ENCODE results near the gene GTPBP10. TPM values are rescaled to one million over a fixed set of nuclear protein-coding genes. Genes with fewer than 3 reads are reported as not detected.
"Not testable (repeated sequence)": the region's sequence is repeated elsewhere in the genome, so short reads cannot be mapped to it uniquely, and the experiment has no call there.

The GTPBP10 gene
- polyA plus RNA-seq, 4 donors: 5.4 to 21.6 (median 11.1) TPM

DNA sequence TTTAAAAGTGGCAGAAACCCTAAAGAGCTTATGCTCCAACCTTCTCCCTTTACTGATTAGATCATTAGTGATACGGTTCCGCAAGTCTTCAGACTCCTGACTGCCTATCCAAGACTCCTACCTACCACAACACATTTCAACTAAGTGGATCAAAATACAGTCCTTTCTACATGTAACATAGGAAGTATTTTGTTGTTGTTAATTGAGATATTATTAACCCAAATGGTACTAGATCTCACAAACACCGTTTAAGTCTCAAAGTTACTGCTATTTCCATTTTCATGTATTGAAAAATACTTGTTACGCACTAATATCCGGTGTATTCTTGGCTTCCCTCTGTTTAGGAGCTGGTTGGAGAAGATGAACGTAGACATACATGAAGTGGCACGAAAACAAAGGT is 26.5 kb upstream of the GTPBP10 start:
- 84 to 90% (median 87%) methylated on average over 7 of the region's 7 CpGs for WGBS, 3 donors
- Histone ChIP-seq H3K27ac (ENCODE audit: low read depth in 1 of 3, low read length in 2 of 3) (no peak overlapping the region), H3K36me3 (ENCODE audit: control insufficient read depth in 3 of 3, insufficient read depth in 2 of 3, low read depth in 1 of 3, low read length in 3 of 3) (no peaks in the 10 kb centered on the region), H3K27me3 (ENCODE audit: control insufficient read depth in 3 of 3, insufficient read depth in 3 of 3, low read length in 3 of 3) (peaks cover 7 to 32% (median 19%) of the 10 kb centered on the region in 3 donors), H3K4me1 (ENCODE audit: control insufficient read depth in 3 of 3, insufficient read depth in 2 of 3, low read depth in 1 of 3, low read length in 2 of 3) (peaks cover 0 to 3% (median 0%) of the 10 kb centered on the region in 3 donors), H3K4me3 (ENCODE audit: low read depth in 1 of 3, low read length in 3 of 3) (no peak overlapping the region), H3K9me3 (ENCODE audit: control insufficient read depth in 2 of 2, insufficient read depth in 1 of 2, low read depth in 1 of 2, low read length in 1 of 2) (no peaks in the 10 kb centered on the region)
- FAIRE-seq: no peak
- no peak for DNase-seq

DNA sequence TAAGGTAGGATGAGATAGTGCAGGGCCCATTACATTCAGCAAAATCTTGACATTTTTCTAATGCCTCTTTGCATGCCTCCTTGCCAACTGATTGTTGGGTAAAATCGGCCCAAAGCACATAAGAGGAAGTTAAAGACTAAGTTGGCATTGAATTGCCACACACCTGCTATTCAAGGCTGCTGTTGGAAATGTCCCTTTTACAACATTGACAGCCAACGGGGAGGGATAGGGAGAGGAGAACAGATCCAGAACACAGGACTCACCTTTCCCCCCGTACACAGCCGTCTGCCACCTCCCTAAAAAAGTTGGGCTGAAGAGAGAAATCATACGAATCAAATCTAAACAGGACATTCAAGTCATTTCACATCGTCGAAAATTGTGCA is 26.1 kb upstream of the GTPBP10 start:
- Histone ChIP-seq H3K36me3 (ENCODE audit: control insufficient read depth in 3 of 3, insufficient read depth in 2 of 3, low read depth in 1 of 3, low read length in 3 of 3) (no peaks in the 10 kb centered on the region), H3K9me3 (ENCODE audit: control insufficient read depth in 2 of 2, insufficient read depth in 1 of 2, low read depth in 1 of 2, low read length in 1 of 2) (no peaks in the 10 kb centered on the region), H3K4me1 (ENCODE audit: control insufficient read depth in 3 of 3, insufficient read depth in 2 of 3, low read depth in 1 of 3, low read length in 2 of 3) (peaks cover 0 to 3% (median 0%) of the 10 kb centered on the region in 3 donors), H3K4me3 (ENCODE audit: low read depth in 1 of 3, low read length in 3 of 3) (no peak overlapping the region), H3K27ac (ENCODE audit: low read depth in 1 of 3, low read length in 2 of 3) (no peak overlapping the region), H3K27me3 (ENCODE audit: control insufficient read depth in 3 of 3, insufficient read depth in 3 of 3, low read length in 3 of 3) (peaks cover 7 to 32% (median 19%) of the 10 kb centered on the region in 3 donors)
- FAIRE-seq: no peak
- no peak for DNase-seq
- WGBS, 3 donors: 14 to 33% (median 28%) methylated on average over 7 of the region's 7 CpGs

DNA sequence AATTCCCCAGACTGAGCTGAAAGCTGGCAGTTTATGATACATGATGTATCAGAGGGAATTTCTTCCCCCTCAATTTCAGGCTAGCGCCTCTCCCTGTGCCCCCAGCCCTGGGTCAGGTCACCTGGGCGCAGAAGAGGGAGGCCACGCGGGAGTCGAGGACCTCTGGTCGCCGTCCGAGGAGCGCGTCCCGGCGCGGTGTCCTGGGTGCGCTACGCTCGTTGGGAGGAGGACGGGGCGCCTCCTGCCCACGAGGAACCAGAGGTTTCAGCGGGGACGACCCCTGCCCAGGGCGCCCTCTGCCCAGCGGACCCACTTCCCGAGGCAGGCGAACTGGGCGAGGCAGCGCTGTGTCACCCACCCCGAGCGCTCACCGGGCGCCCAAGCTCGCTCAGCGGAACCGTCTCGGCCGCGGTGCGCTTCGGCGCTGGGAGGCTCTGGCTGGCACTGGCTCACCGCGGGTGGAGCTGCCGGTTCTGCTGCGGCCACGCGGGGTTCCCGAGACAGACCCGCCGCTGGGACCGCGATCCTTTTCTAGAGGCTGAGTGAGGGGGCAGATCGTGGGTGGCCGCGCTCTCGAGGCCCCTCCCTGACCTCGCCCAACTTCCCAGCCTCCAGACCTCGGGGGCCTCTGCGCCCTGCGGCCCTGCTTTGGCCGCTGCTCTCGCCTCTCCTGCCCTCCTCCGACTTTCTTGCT is 25.6 kb upstream of the GTPBP10 start, which contains the start of gene FAM237B:
TSS of gene FAM237B (minus strand) at position 504 of the 694 bp plus-strand sequence. CDS start 1,556 bp downstream, outside the sequence.
- Histone ChIP-seq H3K9me3 (ENCODE audit: control insufficient read depth in 2 of 2, insufficient read depth in 1 of 2, low read depth in 1 of 2, low read length in 1 of 2) (no peaks in the 10 kb centered on the region), H3K27me3 (ENCODE audit: control insufficient read depth in 3 of 3, insufficient read depth in 3 of 3, low read length in 3 of 3) (peaks cover 7 to 32% (median 19%) of the 10 kb centered on the region in 3 donors), H3K4me1 (ENCODE audit: control insufficient read depth in 3 of 3, insufficient read depth in 2 of 3, low read depth in 1 of 3, low read length in 2 of 3) (peaks cover 0 to 3% (median 0%) of the 10 kb centered on the region in 3 donors), H3K36me3 (ENCODE audit: control insufficient read depth in 3 of 3, insufficient read depth in 2 of 3, low read depth in 1 of 3, low read length in 3 of 3) (no peaks in the 10 kb centered on the region), H3K4me3 (ENCODE audit: low read depth in 1 of 3, low read length in 3 of 3) (peak within 1 kb of the TSS in 1 of 3 donors; percentile 15), H3K27ac (ENCODE audit: low read depth in 1 of 3, low read length in 2 of 3) (no peak within 1 kb of the TSS)
- 3 to 7% (median 5%) methylated on average over 55 to 62 of the region's 62 CpGs for WGBS, 3 donors
- DNase-seq (peak in 1 of 2 donors; percentile 49), FAIRE-seq (no peak)

DNA sequence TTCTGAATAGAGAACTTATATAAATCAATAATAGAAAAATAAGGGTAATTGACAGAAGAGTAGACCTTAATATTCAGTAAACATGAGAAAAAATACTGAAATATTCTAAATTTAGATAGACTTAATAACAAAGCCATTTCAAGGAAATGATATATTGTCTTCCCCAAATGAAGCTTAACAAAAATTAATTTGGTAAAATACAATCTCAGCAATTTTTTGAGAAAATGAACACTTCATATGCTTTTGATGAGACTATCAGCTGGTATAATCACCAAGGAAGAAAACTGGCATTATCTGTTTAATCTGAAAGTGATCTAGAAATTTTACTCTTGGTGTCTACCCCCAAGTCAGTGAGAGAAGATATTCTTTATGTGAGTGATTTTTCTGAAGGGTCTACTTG is 23.7 kb upstream of the GTPBP10 start:
- no peaks in the 10 kb centered on the region for H3K9me3 ChIP-seq (ENCODE audit: control insufficient read depth in 2 of 2, insufficient read depth in 1 of 2, low read depth in 1 of 2, low read length in 1 of 2)
- H3K4me3 ChIP-seq (ENCODE audit: low read depth in 1 of 3, low read length in 3 of 3): no peak overlapping the region
- no peak overlapping the region for H3K27ac ChIP-seq (ENCODE audit: low read depth in 1 of 3, low read length in 2 of 3)
- DNase-seq (no peak), FAIRE-seq (no peak)
- H3K36me3 ChIP-seq (ENCODE audit: control insufficient read depth in 3 of 3, insufficient read depth in 2 of 3, low read depth in 1 of 3, low read length in 3 of 3): no peaks in the 10 kb centered on the region
- peaks cover 0 to 3% (median 0%) of the 10 kb centered on the region in 3 donors for H3K4me1 ChIP-seq (ENCODE audit: control insufficient read depth in 3 of 3, insufficient read depth in 2 of 3, low read depth in 1 of 3, low read length in 2 of 3)
- peaks cover 7 to 32% (median 19%) of the 10 kb centered on the region in 3 donors for H3K27me3 ChIP-seq (ENCODE audit: control insufficient read depth in 3 of 3, insufficient read depth in 3 of 3, low read length in 3 of 3)

DNA sequence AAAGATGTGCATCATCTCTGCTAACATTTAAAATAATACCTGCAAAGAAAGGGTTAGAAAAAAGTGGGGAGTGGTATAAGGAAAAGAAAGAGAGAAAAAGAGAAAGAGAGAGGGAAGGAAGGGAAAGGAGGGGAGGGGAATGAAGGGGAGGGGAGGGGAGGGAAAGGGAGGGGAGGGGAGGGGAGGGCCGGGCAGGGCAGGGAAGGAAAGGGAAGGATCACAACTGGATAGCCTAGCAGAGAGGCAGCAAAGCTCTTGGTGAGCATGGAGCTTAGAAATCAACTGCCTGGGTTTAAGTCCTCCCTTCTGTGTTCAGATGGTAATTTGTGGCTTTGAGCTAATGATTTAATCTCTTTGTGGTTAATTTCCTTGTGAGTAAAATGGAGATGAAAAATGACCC is 20.0 kb upstream of the GTPBP10 start:
- FAIRE-seq: no peak
- Histone ChIP-seq H3K4me3 (ENCODE audit: low read depth in 1 of 3, low read length in 3 of 3) (no peak overlapping the region), H3K36me3 (ENCODE audit: control insufficient read depth in 3 of 3, insufficient read depth in 2 of 3, low read depth in 1 of 3, low read length in 3 of 3) (no peaks in the 10 kb centered on the region), H3K4me1 (ENCODE audit: control insufficient read depth in 3 of 3, insufficient read depth in 2 of 3, low read depth in 1 of 3, low read length in 2 of 3) (peaks cover 0 to under 1% (median 0%) of the 10 kb centered on the region in 3 donors), H3K9me3 (ENCODE audit: control insufficient read depth in 2 of 2, insufficient read depth in 1 of 2, low read depth in 1 of 2, low read length in 1 of 2) (no peaks in the 10 kb centered on the region), H3K27me3 (ENCODE audit: control insufficient read depth in 3 of 3, insufficient read depth in 3 of 3, low read length in 3 of 3) (peaks cover 0 to 10% (median 9%) of the 10 kb centered on the region in 3 donors), H3K27ac (ENCODE audit: low read depth in 1 of 3, low read length in 2 of 3) (no peak overlapping the region)
- 15 to 27% (median 17%) methylated on average over 1 of the region's 1 CpG for WGBS, 3 donors
- DNase-seq: no peak

DNA sequence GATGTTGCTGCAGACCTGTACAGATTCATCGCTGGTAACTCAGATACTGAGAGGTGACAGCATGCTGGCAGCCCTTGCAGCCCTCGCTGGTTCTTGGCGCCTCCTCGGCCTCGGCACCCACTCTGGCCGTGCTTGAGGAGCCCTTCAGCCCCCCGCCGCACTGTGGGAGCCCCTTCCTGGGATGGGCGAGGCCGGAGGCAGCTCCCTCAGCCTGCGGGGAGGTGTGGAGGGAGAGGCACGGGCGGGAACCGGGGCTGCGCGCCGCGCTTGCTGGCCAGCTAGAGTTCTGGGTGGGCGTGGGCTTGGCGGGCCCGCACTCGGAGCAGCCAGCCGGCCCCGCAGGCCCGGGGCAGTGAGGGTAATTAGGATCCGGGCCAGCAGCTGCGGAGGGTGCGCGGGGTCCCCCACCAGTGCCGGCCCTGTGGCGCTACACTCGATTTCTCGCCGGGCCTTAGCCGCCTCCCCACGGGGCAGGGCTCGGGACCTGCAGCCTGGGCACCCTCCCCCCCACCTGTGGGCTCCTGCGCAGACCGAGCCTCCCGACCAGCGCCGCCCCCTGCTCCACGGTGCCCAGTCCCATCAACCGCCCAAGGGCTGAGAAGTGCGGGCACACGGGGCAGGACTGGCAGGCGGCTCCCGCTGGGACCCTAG is 12.2 kb upstream of the GTPBP10 start:
- no peaks in the 10 kb centered on the region for H3K36me3 ChIP-seq (ENCODE audit: control insufficient read depth in 3 of 3, insufficient read depth in 2 of 3, low read depth in 1 of 3, low read length in 3 of 3)
- no peak for FAIRE-seq
- H3K27ac ChIP-seq (ENCODE audit: low read depth in 1 of 3, low read length in 2 of 3): no peak overlapping the region
- no peak overlapping the region for H3K4me3 ChIP-seq (ENCODE audit: low read depth in 1 of 3, low read length in 3 of 3)
- no peaks in the 10 kb centered on the region for H3K4me1 ChIP-seq (ENCODE audit: control insufficient read depth in 3 of 3, insufficient read depth in 2 of 3, low read depth in 1 of 3, low read length in 2 of 3)
- no peaks in the 10 kb centered on the region for H3K27me3 ChIP-seq (ENCODE audit: control insufficient read depth in 3 of 3, insufficient read depth in 3 of 3, low read length in 3 of 3)
- peaks cover 0 to 3% of the 10 kb centered on the region in 2 donors for H3K9me3 ChIP-seq (ENCODE audit: control insufficient read depth in 2 of 2, insufficient read depth in 1 of 2, low read depth in 1 of 2, low read length in 1 of 2)
- no peak for DNase-seq
- WGBS, 3 donors: 93 to 97% (median 95%) methylated on average over 38 to 48 of the region's 48 CpGs

DNA sequence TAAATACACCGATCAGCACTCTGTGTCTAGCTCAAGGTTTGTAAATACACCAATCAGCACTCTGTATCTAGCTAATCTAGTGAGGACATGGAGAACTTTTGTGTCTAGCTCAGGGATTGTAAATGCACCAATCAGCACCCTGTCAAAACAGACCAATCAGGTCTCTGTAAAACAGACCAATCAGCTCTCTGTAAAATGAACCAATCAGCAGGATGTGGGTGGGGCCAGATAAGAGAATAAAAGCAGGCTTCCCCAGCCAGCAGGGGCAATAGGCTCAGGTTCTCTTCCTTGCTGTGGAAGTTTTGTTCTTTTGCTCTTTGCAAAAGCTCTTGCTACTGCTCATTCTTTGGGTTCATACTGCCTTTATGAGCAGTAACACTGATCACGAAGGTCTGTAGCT is 11.6 kb upstream of the GTPBP10 start:
- H3K9me3 ChIP-seq (ENCODE audit: control insufficient read depth in 2 of 2, insufficient read depth in 1 of 2, low read depth in 1 of 2, low read length in 1 of 2); FAIRE-seq; H3K27me3 ChIP-seq (ENCODE audit: control insufficient read depth in 3 of 3, insufficient read depth in 3 of 3, low read length in 3 of 3); DNase-seq; H3K4me3 ChIP-seq (ENCODE audit: low read depth in 1 of 3, low read length in 3 of 3); H3K4me1 ChIP-seq (ENCODE audit: control insufficient read depth in 3 of 3, insufficient read depth in 2 of 3, low read depth in 1 of 3, low read length in 2 of 3); H3K36me3 ChIP-seq (ENCODE audit: control insufficient read depth in 3 of 3, insufficient read depth in 2 of 3, low read depth in 1 of 3, low read length in 3 of 3); H3K27ac ChIP-seq (ENCODE audit: low read depth in 1 of 3, low read length in 2 of 3): not testable (repeated sequence)
- WGBS, 3 donors: 88 to 92% (median 91%) methylated on average over 2 of the region's 2 CpGs

DNA sequence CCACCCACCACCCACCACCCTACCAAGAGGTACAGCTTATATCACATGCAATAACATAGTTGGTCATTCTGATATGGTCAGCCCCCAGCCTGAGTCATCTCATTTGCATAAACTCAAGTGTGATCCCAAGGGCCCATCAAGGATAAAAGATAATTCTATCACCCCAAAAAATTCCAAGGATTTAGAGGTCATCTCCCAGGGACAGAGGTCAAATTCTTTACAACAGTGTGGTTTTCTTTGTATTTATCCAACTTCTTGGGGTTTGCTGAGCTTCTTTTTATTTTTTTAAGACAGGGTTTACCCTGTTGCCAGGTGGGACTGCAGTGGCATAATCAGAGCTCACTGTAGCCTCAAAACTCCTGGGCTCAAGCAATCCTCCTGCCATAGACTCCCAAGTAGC is 9.4 kb upstream of the GTPBP10 start:
- no peak overlapping the region for H3K4me3 ChIP-seq (ENCODE audit: low read depth in 1 of 3, low read length in 3 of 3)
- H3K27ac ChIP-seq (ENCODE audit: low read depth in 1 of 3, low read length in 2 of 3): no peak overlapping the region
- no peaks in the 10 kb centered on the region for H3K4me1 ChIP-seq (ENCODE audit: control insufficient read depth in 3 of 3, insufficient read depth in 2 of 3, low read depth in 1 of 3, low read length in 2 of 3)
- peaks cover 0 to 3% of the 10 kb centered on the region in 2 donors for H3K9me3 ChIP-seq (ENCODE audit: control insufficient read depth in 2 of 2, insufficient read depth in 1 of 2, low read depth in 1 of 2, low read length in 1 of 2)
- H3K36me3 ChIP-seq (ENCODE audit: control insufficient read depth in 3 of 3, insufficient read depth in 2 of 3, low read depth in 1 of 3, low read length in 3 of 3): no peaks in the 10 kb centered on the region
- H3K27me3 ChIP-seq (ENCODE audit: control insufficient read depth in 3 of 3, insufficient read depth in 3 of 3, low read length in 3 of 3): no peaks in the 10 kb centered on the region
- DNase-seq (no peak), FAIRE-seq (no peak)
